ENCODE data around the gene AP3B1.
A peak's percentile ranks its signal among the peaks of the same experiment; 100 is the strongest.

Gene AP3B1

DNA sequence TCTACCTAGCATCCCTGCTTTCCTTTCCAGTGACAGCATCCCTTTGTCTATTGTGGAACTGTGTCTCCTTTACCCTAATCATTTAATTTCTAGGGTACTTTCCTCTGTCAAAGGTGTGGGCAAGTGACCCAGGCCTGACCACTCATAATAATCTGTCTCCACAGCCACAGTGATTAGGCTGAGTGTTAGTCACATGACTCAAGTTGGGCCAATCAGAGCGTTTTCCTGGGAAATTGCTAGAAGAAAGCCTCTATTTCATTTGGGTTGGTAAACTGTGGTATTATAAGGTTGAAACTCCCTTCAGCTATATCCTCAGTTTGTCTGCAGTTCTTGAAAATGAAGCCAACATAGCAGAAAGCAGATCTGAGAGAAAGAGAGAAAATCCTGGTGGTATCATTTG, 14.2 kb upstream of the AP3B1 start:
- H3K27ac ChIP-seq, result no peak overlapping the region
- TF ChIP-seq, protein P1, sequence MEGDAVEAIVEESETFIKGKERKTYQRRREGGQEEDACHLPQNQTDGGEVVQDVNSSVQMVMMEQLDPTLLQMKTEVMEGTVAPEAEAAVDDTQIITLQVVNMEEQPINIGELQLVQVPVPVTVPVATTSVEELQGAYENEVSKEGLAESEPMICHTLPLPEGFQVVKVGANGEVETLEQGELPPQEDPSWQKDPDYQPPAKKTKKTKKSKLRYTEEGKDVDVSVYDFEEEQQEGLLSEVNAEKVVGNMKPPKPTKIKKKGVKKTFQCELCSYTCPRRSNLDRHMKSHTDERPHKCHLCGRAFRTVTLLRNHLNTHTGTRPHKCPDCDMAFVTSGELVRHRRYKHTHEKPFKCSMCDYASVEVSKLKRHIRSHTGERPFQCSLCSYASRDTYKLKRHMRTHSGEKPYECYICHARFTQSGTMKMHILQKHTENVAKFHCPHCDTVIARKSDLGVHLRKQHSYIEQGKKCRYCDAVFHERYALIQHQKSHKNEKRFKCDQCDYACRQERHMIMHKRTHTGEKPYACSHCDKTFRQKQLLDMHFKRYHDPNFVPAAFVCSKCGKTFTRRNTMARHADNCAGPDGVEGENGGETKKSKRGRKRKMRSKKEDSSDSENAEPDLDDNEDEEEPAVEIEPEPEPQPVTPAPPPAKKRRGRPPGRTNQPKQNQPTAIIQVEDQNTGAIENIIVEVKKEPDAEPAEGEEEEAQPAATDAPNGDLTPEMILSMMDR (conservative IDR thresholded peaks at IDR 0.05), result no peak

DNA sequence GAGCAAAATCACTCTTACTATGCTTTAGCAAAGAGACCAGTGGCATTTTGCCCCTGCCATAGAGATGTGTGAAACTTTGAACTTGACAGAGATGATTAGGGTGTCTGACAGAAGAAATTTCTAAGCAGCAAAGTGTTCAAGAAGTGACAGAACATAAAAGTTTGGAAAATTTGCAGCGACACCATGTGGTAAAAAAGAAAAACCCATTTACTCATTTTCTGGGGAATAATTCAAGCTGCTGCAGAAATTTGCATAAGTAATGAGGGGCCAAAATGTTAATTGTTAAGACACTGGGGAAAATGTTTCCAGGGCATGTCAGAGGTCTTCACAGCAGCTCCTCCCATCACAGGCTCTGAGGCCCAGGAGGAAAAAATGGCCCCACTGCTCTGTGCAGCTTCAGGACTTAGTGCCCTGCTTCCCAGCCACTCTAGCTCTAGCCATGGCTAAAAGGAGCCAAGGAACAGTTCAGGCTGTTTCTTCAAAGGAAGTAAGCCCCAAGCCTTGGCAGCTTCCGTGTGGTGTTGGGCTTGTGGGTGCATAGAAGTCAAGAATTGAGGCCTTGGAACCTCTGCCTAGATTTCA, 6.1 kb upstream of the AP3B1 start:
- H3K27ac ChIP-seq, result no peak overlapping the region
- TF ChIP-seq, protein P1 (conservative IDR thresholded peaks at IDR 0.05), result no peak

DNA sequence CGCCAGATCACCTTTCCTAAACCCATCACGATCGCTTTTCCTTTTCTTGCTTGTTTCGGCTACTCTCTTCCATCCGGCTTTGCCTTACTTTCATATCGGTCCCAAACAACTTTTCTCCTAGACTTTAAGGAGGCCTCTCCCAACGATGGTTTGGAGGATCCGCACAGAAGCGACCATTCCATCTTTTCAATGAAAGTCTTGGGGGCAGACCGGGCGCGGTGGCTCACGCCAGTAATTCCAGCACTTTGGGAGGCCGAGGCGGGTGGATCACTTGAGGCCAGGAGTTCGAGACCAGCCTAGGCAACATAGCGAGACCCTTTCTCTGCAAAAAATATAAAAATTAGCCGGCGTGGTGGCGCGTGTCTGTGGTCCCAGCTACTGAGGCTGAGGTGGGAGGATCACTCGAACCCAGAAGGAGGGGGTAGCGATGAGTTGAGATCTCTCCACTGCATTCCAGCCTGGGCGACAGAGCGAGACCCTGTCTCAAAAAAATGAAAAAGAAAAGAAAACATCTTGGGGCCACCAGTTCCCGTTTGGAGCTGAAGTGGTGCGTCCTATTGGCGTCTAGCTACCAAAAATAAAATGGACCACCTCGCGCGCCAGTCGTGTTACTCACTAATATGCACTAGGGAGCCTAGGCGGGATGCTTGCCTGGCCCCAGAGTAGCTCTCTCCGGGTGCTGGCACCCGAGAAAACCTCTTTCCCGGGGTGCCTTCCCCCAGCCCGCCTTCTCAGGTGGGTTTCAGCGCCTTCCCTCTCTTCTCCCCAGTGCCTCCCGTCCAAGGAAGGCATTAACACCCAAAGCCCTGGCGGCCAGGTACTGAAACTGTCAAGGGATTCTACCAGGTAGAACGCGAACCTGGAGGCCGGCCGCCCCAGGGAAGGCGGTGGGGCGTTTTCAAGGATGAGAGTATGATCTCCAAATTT, 800 bp upstream of the AP3B1 start:
- peak overlapping the region; percentile 72 for H3K27ac ChIP-seq
- TF ChIP-seq, protein P1 (conservative IDR thresholded peaks at IDR 0.05), result peak; percentile 54

DNA sequence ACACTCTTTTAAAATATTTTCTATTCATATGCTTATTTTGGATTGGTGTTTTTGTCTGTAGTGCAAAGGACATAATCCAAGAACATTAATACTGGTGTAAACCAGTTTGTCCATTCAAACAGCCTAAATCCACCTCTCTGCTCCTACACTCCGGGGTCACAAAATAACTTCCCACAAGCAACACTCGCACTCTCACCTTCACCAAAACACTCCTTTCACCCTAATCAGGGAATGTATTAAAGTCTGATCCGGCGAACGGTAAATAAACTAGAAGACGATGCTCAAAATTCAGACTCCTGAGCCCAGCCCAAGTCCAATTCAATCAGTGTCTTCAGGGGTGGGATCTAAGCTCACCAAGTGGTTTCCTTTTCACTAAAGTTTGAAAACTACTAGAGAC, 649 bp downstream of the AP3B1 start:
- TF ChIP-seq, protein P1 (conservative IDR thresholded peaks at IDR 0.05), result no peak
- peak overlapping the region; percentile 72 for H3K27ac ChIP-seq

DNA sequence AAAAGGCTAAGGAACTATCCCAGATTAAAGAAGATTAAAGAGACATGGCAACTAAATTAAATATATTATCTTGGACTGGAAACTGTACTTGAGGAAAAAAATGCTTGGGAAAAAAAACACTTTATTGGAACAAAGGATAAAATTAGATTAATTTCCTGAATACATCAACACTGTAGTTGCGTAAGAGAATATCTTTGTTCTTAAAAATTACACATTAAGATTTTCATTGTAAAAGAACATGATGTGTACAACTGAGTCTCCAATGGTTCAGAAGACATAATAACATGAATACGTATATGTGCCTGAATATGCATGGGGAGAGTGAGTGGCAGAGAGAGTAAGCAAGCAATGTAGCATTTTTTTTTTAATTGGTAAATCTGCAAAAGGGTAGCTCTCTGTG, 2.8 kb downstream of the AP3B1 start:
- H3K27ac ChIP-seq, result no peak overlapping the region
- TF ChIP-seq, protein P1 (conservative IDR thresholded peaks at IDR 0.05), result no peak

DNA sequence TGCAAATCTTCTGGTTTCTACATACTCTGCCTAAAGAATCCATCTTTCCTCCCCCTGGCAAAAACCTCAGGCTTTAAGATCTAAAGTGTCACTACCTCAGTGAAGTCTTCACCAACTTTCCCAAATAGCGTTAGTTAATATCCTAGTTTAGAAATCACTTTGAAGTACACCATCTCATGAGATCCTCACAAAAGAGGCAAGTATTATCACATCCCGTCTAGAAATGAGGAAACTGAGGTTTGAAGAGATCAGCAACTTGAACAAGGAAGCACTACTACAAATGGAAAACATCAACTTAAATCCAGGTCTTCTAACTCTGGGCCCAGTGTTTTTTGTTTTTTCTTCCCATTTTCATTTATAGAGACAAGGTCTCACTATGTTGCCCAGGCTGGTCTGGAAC, 4.6 kb downstream of the AP3B1 start:
- H3K27ac ChIP-seq, result no peak overlapping the region
- TF ChIP-seq, protein P1 (conservative IDR thresholded peaks at IDR 0.05), result no peak

DNA sequence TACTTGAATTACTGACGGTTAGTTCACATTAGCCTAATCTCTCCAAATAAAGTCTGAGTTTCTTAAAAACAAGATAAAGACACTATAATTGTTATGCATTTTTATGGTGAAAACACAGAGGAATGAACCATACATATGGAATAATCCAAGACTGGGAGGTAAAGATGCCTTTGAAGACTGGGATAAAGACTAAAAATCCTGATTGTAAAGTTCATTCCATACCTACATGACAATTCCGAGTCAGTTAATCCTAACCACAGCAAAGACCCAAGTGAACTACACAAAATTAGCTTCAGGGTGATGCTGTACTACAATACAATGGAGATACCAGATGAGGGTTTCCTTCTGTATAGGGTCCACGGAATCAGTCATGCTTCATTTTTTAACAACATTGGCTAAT, 6.3 kb downstream of the AP3B1 start:
- TF ChIP-seq, protein P1 (conservative IDR thresholded peaks at IDR 0.05), result no peak
- H3K27ac ChIP-seq, result no peak overlapping the region
